GM21381 (cell line): ENCODE data around the gene EXTL2.
"Not testable (repeated sequence)": the region's sequence is repeated elsewhere in the genome, so short reads cannot be mapped to it uniquely, and the experiment has no call there.

Experiments
- ATAC-seq: cut with Tn5 transposase; IDR thresholded peaks from one replicate; pipeline ENCODE4 v1.9.1; 2021; ENCODE audit warnings: mild to moderate bottlenecking, moderate library complexity; ENCODE audit not compliant: unreplicated experiment

The EXTL2 gene

GRCh38 chr1:100861379-100861778 lies 33.3 kb downstream of the EXTL2 start:
- no peak for ATAC-seq

DNA sequence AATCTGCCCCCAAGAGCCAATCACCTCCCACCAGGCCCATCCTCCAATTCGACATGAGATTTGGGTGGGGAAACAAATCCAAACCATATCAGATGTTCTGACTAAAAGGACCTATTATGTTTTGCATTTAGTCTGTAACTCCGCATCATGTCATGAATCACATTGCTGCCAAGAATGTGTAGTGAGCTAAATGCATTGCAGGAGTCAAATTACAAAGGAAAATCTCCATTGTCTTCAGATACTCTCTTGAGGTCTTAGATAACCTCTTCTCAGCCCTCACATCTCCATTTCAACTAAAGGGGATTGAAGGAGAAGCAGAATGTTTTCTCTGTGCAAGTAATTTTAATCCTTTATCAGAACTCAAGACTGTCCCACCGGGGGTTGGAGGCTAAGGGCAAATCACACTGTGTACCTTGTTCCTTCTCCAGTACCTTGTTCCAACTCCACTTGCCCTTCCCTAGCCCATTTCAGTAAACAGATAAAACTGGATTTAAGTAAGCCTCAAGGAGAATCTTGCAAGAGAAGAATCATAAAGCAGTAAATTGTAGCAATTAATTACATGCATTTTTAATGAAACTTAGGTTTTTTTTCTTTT lies 34.1 kb downstream of the EXTL2 start:
- no peak for ATAC-seq

- ATAC-seq, result not testable (repeated sequence)
Measured at GRCh38 chr1:100855116-100855515, 39.5 kb downstream of the EXTL2 start.

DNA sequence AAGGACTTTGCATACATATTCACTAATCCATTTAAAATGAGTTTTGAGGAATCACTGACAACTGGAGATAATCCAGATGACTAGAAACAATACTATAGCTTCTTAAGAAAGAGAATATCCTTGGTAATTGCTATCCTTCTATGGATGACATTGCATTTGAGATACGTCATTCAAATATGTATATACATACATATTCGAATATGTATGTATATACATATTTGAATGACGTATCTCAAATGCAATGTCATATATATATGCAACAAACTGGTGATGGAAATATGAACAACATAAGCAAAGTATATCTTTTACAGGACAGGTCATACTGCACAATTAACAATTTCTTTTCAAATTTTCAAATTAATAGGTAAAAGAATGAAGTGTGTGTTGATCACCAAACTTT lies 41.7 kb downstream of the EXTL2 start:
- ATAC-seq, result no peak

DNA sequence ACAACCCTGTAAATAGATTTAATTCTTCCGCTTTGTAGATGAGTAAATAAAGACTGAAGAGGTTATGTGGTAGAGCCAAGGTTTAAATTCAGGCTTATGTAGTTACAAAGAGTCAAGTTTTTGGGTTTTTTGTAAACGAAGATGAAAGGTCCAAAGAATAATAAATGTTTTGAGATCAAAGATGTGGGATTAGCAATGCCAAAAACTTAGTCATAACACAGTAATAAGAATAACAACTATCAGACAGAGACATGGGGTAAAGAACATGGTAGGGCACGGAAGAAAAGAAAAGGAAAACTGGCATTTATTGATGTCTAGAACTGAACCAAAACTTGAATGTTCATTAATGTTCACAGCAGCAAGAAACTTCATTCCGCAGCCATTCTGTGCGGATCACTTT lies 42.9 kb downstream of the EXTL2 start:
- no peak for ATAC-seq

GRCh38 chr1:100847361-100848082 lies 47.1 kb downstream of the EXTL2 start:
- no peak for ATAC-seq

DNA sequence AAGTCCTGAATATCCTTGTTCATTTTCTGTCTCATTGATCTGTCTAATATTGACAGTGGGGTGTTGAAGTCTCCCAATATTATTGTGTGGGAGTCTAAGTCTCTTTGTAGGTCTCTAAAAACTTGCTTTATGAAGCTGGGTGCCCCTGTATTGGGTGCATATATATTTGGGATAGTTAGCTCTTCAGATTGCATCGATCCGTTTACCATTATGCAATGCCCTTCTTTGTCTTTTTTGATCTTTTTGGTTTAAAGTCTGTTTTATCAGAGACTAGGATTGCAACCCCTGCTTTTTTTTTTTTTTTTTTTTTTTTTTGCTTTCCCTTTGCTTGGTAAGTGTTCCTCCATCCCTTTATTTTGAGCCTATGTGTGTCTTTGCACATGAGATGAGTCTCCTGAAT lies 51.5 kb downstream of the EXTL2 start:
- ATAC-seq, result not testable (repeated sequence)

DNA sequence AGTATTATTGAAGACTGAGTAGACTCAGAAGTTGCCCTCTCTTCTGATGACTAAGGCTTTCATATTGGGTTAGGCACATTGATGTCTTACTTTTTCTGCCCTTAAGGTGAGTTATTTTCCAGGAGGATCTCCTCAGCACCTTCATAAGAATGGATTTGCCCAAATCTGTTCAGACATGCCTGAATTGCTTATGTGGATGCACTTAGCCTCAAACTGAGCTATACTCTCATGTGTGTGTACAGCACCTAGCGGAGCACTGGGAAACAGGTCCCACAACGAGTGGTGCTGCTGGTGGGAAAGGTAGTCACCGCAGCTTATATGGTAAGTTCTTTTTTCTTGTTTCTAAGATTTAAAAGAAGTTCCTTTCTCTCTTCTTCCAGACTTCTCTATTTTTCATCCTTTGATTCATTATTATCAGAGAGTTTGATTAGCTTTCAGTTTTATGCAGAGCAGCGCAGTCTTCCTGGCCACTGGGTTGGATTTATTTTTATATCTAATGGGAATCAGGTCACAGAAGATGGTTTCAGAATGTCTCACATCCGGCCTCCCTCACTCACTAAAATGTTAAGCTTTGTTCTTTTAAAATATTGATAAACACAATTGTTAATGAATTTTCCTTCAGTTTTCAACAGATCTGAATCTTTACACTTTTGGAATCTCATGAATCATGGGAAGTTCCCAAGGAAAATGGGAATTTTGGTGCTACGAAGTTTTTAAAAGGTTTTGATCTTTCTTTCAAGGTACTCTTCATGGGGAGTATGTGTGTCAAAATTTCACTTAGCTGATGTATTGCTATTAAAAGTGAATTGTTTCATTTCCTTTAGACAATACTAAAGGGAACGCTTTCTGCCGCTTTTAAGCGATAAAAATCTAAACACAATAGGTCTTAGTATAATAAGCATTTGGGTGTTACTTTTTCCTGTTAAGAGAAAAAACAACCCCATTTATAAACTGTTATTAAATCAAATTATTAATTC lies 58.5 kb downstream of the EXTL2 start:
- ATAC-seq, result no peak

DNA sequence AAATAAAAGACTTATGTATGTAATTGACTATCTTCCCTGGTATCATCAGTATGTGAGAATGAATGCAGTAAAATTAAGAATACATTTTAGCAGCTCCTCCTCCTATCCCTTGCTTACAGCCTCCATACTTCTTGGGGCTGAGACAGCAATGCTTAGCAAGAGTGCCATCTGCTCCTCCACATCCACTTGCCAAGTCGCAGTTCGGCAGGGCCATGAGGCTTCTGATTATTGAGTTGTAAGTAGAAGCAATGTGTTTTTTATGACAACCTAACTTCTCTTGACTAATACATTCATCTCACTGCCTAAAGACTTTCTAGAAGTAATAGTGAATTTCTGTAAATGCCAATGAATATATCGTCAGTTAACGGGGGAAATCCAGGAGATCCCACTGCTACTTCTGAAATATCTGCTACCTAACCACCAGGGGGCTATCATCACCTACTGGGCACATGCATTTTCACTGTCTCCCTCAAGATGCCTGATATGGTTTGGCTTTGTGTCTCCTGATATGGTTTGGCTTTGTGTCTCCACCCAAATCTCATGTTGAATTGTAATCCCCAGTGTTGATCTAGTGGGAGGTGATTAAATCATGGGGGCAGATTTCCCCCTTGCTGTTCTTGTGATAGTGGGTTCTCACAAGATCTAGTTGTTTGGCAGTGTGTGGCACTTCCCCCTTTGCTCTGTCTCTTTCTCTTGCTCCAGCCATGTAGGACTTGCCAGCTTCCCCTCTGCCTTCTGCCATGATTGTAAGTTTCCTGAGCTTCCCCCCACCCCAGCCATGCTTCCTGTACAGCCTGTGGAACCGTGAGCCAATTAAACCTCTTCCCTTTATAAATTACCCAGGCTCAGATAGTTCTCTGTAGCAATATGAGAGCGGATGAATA lies 59.6 kb downstream of the EXTL2 start:
- ATAC-seq, result peak; percentile 62

DNA sequence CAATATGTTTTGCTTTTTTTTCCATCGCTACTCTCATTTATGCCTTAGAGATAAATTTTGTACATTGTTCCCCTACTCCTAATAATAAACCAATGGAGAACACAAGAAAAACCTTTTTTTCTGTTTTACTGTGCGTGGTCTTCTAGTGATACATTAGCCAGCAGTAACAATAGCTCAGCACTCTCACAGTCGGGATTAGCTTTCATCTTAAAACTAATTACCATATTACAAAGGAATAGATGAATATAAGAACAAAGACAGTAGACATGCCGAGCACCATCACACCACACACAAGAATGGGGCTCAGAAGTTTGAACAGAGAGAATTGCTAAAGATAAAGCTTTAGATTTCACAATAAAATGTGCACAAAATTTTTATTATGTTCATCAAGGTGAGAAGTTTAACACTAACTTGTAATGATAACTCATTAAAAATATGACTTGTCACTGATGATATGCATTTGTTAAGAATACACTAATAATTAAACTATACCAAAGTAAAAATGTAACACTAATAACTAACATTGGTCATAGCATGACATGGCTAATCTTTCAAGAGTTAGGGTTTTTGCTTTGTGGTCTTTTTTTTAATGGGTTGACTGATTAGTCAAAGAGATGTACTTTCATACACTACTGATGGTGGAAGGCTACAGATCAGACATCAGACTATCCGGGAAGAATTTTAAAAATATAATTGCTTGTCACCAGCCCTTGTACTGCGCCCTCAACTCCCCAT lies 61.8 kb downstream of the EXTL2 start:
- no peak for ATAC-seq

DNA sequence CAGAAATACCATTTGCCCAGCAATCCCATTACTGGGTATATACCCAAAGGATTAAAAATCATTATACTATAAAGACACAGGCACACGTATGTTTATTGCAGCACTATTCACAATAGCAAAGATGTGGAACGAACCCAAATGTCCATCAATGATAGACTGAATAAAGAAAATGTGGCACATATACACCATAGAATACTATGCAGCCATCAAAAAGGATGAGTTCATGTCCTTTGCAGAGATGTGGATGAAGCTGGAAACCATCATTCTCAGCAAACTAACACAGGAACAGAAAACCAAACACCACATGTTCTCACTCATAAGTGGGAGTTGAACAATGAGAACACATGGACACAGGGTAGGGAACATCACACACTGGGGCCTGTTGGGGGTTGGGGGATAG lies 69.0 kb downstream of the EXTL2 start:
- ATAC-seq, result not testable (repeated sequence)
